H9 (cell line): ENCODE results near the gene NRXN3. TPM values are rescaled to one million over a fixed set of nuclear protein-coding genes. Genes with fewer than 3 reads are reported as not detected.

Source experiments
- DNase-seq: peaks from one replicate; pipeline ENCODE4 v3.0.0-alpha.2; 2017
- H2AFZ ChIP-seq: one replicate; pipeline ENCODE4 v1.6.1; 2013; ENCODE audit warnings: mild to moderate bottlenecking, low read length, control low read depth, moderate library complexity
- H2AK5ac ChIP-seq: 2 replicates; pipeline ENCODE4 v1.6.1; 2013; ENCODE audit warnings: low read length, control low read depth, mixed read lengths; ENCODE audit not compliant: insufficient read length
- H2BK120ac ChIP-seq: one replicate; pipeline ENCODE4 v1.6.1; 2013; ENCODE audit warnings: low read depth, mild to moderate bottlenecking, low read length, control low read depth, inconsistent platforms; ENCODE audit not compliant: poor library complexity, severe bottlenecking
- H2BK12ac ChIP-seq: 2 replicates; pipeline ENCODE4 v1.6.1; 2013; ENCODE audit warnings: low read length, control low read depth, mixed read lengths, low read depth; ENCODE audit not compliant: insufficient read length
- H2BK15ac ChIP-seq: 2 replicates; pipeline ENCODE4 v1.6.1; 2013; ENCODE audit warnings: low read depth, low read length, control low read depth
- H2BK20ac ChIP-seq: one replicate; pipeline ENCODE4 v1.6.1; 2013; ENCODE audit warnings: low read depth, mild to moderate bottlenecking, low read length, control low read depth, inconsistent platforms; ENCODE audit not compliant: poor library complexity, severe bottlenecking
- H2BK5ac ChIP-seq: 2 replicates; pipeline ENCODE4 v1.6.1; 2013; ENCODE audit warnings: low read length, control low read depth, mixed read lengths; ENCODE audit not compliant: insufficient read length
- H3K14ac ChIP-seq: 2 replicates; pipeline ENCODE4 v1.6.1; 2013; ENCODE audit warnings: low read length, control low read depth; ENCODE audit not compliant: insufficient read depth
- H3K18ac ChIP-seq: 2 replicates; pipeline ENCODE4 v1.6.1; 2013; ENCODE audit warnings: low read depth, mild to moderate bottlenecking, mixed read lengths, low read length, control low read depth; ENCODE audit not compliant: insufficient read length
- H3K23ac ChIP-seq: 2 replicates; pipeline ENCODE4 v1.6.1; 2013; ENCODE audit warnings: low read length, control low read depth, mixed read lengths, low read depth; ENCODE audit not compliant: insufficient read length
- H3K23me2 ChIP-seq: 2 replicates; pipeline ENCODE4 v1.6.1; 2013; ENCODE audit warnings: low read depth, mild to moderate bottlenecking, mixed read lengths, low read length, control low read depth; ENCODE audit not compliant: insufficient read length, poor library complexity, severe bottlenecking
- H3K27ac ChIP-seq: 2 replicates; pipeline ENCODE4 v1.5.1; 2013; ENCODE audit warnings: low read length, control low read depth, mixed read lengths, low read depth; ENCODE audit not compliant: insufficient read length
- H3K27me3 ChIP-seq: 2 replicates; pipeline ENCODE4 v1.6.1; 2013; ENCODE audit warnings: low read length, control low read depth, inconsistent platforms; ENCODE audit not compliant: insufficient read depth
- H3K4ac ChIP-seq: 2 replicates; pipeline ENCODE4 v1.6.1; 2013; ENCODE audit warnings: low read depth, mild to moderate bottlenecking, control low read depth, inconsistent platforms, low read length, moderate library complexity
- H3K4me1 ChIP-seq: 2 replicates; pipeline ENCODE4 v1.6.1; 2013; ENCODE audit warnings: low read length, control low read depth, inconsistent platforms; ENCODE audit not compliant: insufficient read depth
- H3K4me2 ChIP-seq: 2 replicates; pipeline ENCODE4 v1.6.1; 2013; ENCODE audit warnings: low read length, control low read depth, mixed read lengths; ENCODE audit not compliant: insufficient read length, insufficient read depth
- H3K56ac ChIP-seq: 2 replicates; pipeline ENCODE4 v1.6.1; 2013; ENCODE audit warnings: low read depth, mild to moderate bottlenecking, mixed read lengths, low read length, control low read depth; ENCODE audit not compliant: insufficient read length
- H3K79me1 ChIP-seq: 2 replicates; pipeline ENCODE4 v1.6.1; 2013; ENCODE audit warnings: low read depth, mild to moderate bottlenecking, moderate library complexity, low read length, control low read depth, inconsistent platforms; ENCODE audit not compliant: insufficient read depth, poor library complexity, severe bottlenecking
- H3K79me2 ChIP-seq: 2 replicates; pipeline ENCODE4 v1.6.1; 2013; ENCODE audit warnings: low read length, control low read depth, inconsistent platforms; ENCODE audit not compliant: insufficient read depth
- H3K9ac ChIP-seq: 2 replicates; pipeline ENCODE4 v1.6.1; 2013; ENCODE audit warnings: low read length, control low read depth, mixed read lengths; ENCODE audit not compliant: insufficient read length; ENCODE audit errors: extremely low read depth
- H3K9me3 ChIP-seq: one replicate; pipeline ENCODE4 v1.6.1; 2013; ENCODE audit warnings: low read depth, low read length, inconsistent platforms; ENCODE audit not compliant: control insufficient read depth
- H3T11ph ChIP-seq: one replicate; pipeline ENCODE4 v1.6.1; 2013; ENCODE audit warnings: mild to moderate bottlenecking, low read length, control low read depth, inconsistent platforms
- H4K20me1 ChIP-seq: one replicate; pipeline ENCODE4 v1.6.1; 2013; ENCODE audit not compliant: control insufficient read depth, insufficient read length, insufficient read depth
- H4K5ac ChIP-seq: 2 replicates; pipeline ENCODE4 v1.6.1; 2013; ENCODE audit warnings: low read depth, mild to moderate bottlenecking, mixed read lengths, low read length, control low read depth; ENCODE audit not compliant: insufficient read length
- H4K8ac ChIP-seq: replicated peaks from 2 replicates; pipeline ENCODE4 v1.6.1; 2013; ENCODE audit warnings: low read length, control low read depth, mixed read lengths, low read depth; ENCODE audit not compliant: insufficient read length
- H4K91ac ChIP-seq: 2 replicates; pipeline ENCODE4 v1.6.1; 2013; ENCODE audit warnings: low read depth, mild to moderate bottlenecking, moderate library complexity, mixed read lengths, low read length, control low read depth; ENCODE audit not compliant: insufficient read length
- H3K27ac Mint-ChIP-seq, 3 experiments: 2 replicates in 2 of 3; 3 replicates in 1 of 3; pipeline ENCODE4 v1.8.0; 2020 to 2021; ENCODE audit warnings: mixed read lengths in 3 of 3, mild to moderate bottlenecking in 1 of 3, moderate library complexity in 1 of 3
- H3K27me3 Mint-ChIP-seq: 2 replicates; pipeline ENCODE4 v1.8.0; 2021; ENCODE audit warnings: low read depth, mild to moderate bottlenecking, moderate library complexity, mixed read lengths
- H3K36me3 Mint-ChIP-seq, 3 experiments: 2 replicates in 2 of 3; 3 replicates in 1 of 3; pipeline ENCODE4 v1.8.0; 2020 to 2021; ENCODE audit warnings: low read depth in 3 of 3, mixed read lengths in 3 of 3; ENCODE audit not compliant: insufficient read depth in 1 of 3
- H3K4me1 Mint-ChIP-seq, 2 experiments: 2 replicates each; pipeline ENCODE4 v1.8.0; 2020; ENCODE audit warnings: mixed read lengths in 2 of 2
- H3K4me3 Mint-ChIP-seq, 2 experiments: 2 replicates in 1 of 2; 3 replicates in 1 of 2; pipeline ENCODE4 v1.8.0; 2020 to 2021; ENCODE audit warnings: mild to moderate bottlenecking in 2 of 2, mixed read lengths in 2 of 2, moderate library complexity in 1 of 2
- H3K9me3 Mint-ChIP-seq, 2 experiments: 2 replicates in 1 of 2; 3 replicates in 1 of 2; pipeline ENCODE4 v1.8.0; 2020; ENCODE audit warnings: mild to moderate bottlenecking in 2 of 2, mixed read lengths in 2 of 2, moderate library complexity in 1 of 2
- CTCF ChIP-seq: fragments of 200-600 bp; sonication (generic); conservative IDR thresholded peaks from 3 replicates; pipeline ENCODE4 v1.8.0; 2021; ENCODE audit warnings: antibody characterized with exemption, mild to moderate bottlenecking
- WGBS: extraction: QIAGEN DNeasy Blood & Tissue Kit; methylation state at CpG from one replicate; pipeline ENCODE4 v1.1.7; 2013; ENCODE audit warnings: missing lambda C conversion rate, low lambda C conversion rate, mixed read lengths; ENCODE audit not compliant: insufficient read length; ENCODE audit errors: extremely low coverage; 5-methylcytosine and 5-hydroxymethylcytosine counted together
- total RNA-seq: library from RNA; stranded (reverse); gene quantifications from 2 replicates; pipeline ENCODE4 v1.2.1, GENCODE V29; 2021

Gene NRXN3
- total RNA-seq, 1 experiment from 2014 or later, result 1.8 TPM

- Histone ChIP-seq H3T11ph (no peak overlapping the region), H2BK12ac (no peak overlapping the region), H3K4me1 (no peaks in the 10 kb centered on the region), H3K9ac (no peak overlapping the region), H3K27ac (no peak overlapping the region), H3K56ac (no peak overlapping the region), H4K91ac (no peak overlapping the region), H2BK120ac (no peak overlapping the region), H2AK5ac (no peak overlapping the region), H4K8ac (no peak overlapping the region), H3K9me3 (no peaks in the 10 kb centered on the region), H3K18ac (no peak overlapping the region), H3K4me2 (no peak overlapping the region), H2BK15ac (no peak overlapping the region), H3K23ac (no peak overlapping the region), H2AFZ (no peak overlapping the region), H3K79me1 (no peaks in the 10 kb centered on the region), H3K14ac (no peak overlapping the region), H2BK5ac (no peak overlapping the region), H4K5ac (no peak overlapping the region), H2BK20ac (no peak overlapping the region), H3K27me3 (no peaks in the 10 kb centered on the region), H4K20me1 (no peaks in the 10 kb centered on the region), H3K4ac (no peak overlapping the region), H3K79me2 (no peaks in the 10 kb centered on the region), H3K23me2 (no peaks in the 10 kb centered on the region)
- no CpG with 5 or more reads among the region's 5 CpGs for WGBS
- Mint-ChIP-seq H3K4me1 (no peaks in the 10 kb centered on the region), H3K27me3 (no peaks in the 10 kb centered on the region), H3K9me3 (peaks cover 0 to 4% of the 10 kb centered on the region in 2 experiments; a peak in 4 of 5 replicates), H3K27ac (no peak overlapping the region), H3K36me3 (peaks cover 1 to 2% (median 2%) of the 10 kb centered on the region in 3 experiments; a peak in 6 of 7 replicates), H3K4me3 (no peak overlapping the region)
- no peak for DNase-seq
- TF ChIP-seq CTCF, result no peak
Measured at GRCh38 chr14:79601579-79601978, 1431.4 kb downstream of the NRXN3 start.
